Hepatocyte (in vitro differentiated cells): Measurements from ENCODE around the gene SOX10. TPM values are rescaled to one million over a fixed set of nuclear protein-coding genes. Genes with fewer than 3 reads are reported as not detected.

ENCODE experiments used
- DNase-seq: peaks from one replicate; pipeline ENCODE4 v3.0.0-alpha.2; 2016; ENCODE audit warnings: low spot score
- H2AFZ ChIP-seq: fragments of 200-600 bp; sonication (generic); 2 replicates; pipeline ENCODE4 v1.6.0; 2016; ENCODE audit warnings: antibody characterized with exemption, mild to moderate bottlenecking
- H3K27ac ChIP-seq: fragments of 200-600 bp; sonication (generic); 2 replicates; pipeline ENCODE4 v1.5.1; 2016; ENCODE audit warnings: mild to moderate bottlenecking
- H3K27me3 ChIP-seq: fragments of 200-600 bp; sonication (generic); 2 replicates; pipeline ENCODE4 v1.6.1; 2016
- H3K36me3 ChIP-seq: fragments of 200-600 bp; sonication (generic); replicated peaks from 2 replicates; pipeline ENCODE4 v1.5.1; 2016; ENCODE audit warnings: low read depth; ENCODE audit not compliant: insufficient read depth
- H3K4me1 ChIP-seq: fragments of 200-600 bp; sonication (generic); 2 replicates; pipeline ENCODE4 v1.5.1; 2016; ENCODE audit warnings: mild to moderate bottlenecking, moderate library complexity; ENCODE audit not compliant: insufficient read depth
- H3K4me2 ChIP-seq: fragments of 200-600 bp; sonication (generic); 2 replicates; pipeline ENCODE4 v1.6.0; 2016
- H3K4me3 ChIP-seq: fragments of 200-600 bp; sonication (generic); 2 replicates; pipeline ENCODE4 v1.5.1; 2016; ENCODE audit warnings: mild to moderate bottlenecking
- H3K79me2 ChIP-seq: fragments of 200-600 bp; sonication (generic); 2 replicates; pipeline ENCODE4 v1.6.0; 2017; ENCODE audit warnings: mild to moderate bottlenecking
- H3K9me2 ChIP-seq: fragments of 200-600 bp; sonication (generic); replicated peaks from 2 replicates; pipeline ENCODE4 v1.6.0; 2017; ENCODE audit warnings: mild to moderate bottlenecking; ENCODE audit not compliant: insufficient read depth
- H3K9me3 ChIP-seq: fragments of 200-600 bp; sonication (generic); 2 replicates; pipeline ENCODE4 v1.5.1; 2016; ENCODE audit warnings: low read depth, mild to moderate bottlenecking
- H4K20me1 ChIP-seq: fragments of 200-600 bp; sonication (generic); 2 replicates; pipeline ENCODE4 v1.6.0; 2016; ENCODE audit warnings: mild to moderate bottlenecking; ENCODE audit not compliant: insufficient read depth, poor library complexity, severe bottlenecking
- EZH2 ChIP-seq: fragments of 200-600 bp; sonication (generic); IDR thresholded peaks from 2 replicates; pipeline ENCODE4 v1.6.1; 2016; ENCODE audit warnings: antibody characterized with exemption, mild to moderate bottlenecking, borderline replicate concordance
- EZH2phosphoT487 ChIP-seq: fragments of 200-600 bp; sonication (generic); IDR thresholded peaks from one replicate; pipeline ENCODE4 v1.6.1; 2018; ENCODE audit warnings: antibody characterized with exemption, mild to moderate bottlenecking, low read depth, moderate library complexity; ENCODE audit not compliant: unreplicated experiment, severe bottlenecking
- WGBS: methylation state at CpG from one replicate; pipeline ENCODE4 v1.1.6; 2016; ENCODE audit warnings: low lambda C conversion rate; ENCODE audit errors: missing lambda C conversion rate; 5-methylcytosine and 5-hydroxymethylcytosine counted together
- polyA plus RNA-seq: library from polyadenylated mRNA; unstranded; fragments of >200 nt; fragmentation: Nextera tagmentation; extraction: Ambion mirVana; gene quantifications from 2 replicates; pipeline ENCODE4 v1.2.1, GENCODE V29; 2016
- total RNA-seq: library from RNA; depleted of rRNA; stranded (reverse); fragments of >200 nt; gene quantifications from 2 replicates; pipeline ENCODE4 v1.2.3, GENCODE V29; 2014
- TF ChIP-seq, protein P1 (sequence below): fragments of 200-600 bp; sonication (generic); IDR thresholded peaks from 2 replicates; pipeline ENCODE4 v1.5.1; 2016; ENCODE audit warnings: antibody characterized with exemption, mild to moderate bottlenecking; ENCODE audit not compliant: poor library complexity

The SOX10 gene
- total and polyA plus RNA-seq, 2 experiments from 2014 or later, result not detected

DNA sequence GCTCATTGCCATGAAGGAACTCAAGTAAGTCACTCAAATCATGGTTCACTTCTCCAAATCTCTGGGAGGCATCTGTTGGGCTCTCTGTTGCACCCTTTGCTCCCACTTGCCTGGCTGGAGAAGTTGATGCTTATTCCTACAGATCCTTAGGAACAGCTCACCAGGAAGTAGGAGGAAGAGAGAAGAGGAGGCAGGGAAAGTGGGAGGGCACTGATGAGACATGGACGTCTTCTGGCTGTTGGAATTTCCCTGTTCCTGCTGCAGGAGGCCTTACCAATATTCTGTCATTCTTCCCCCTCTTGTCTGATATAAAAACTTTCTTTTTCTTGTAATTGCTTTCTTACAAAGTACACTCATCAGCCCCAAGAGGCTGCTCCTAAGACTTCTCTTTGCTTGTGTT, 17.2 kb downstream of the SOX10 start:
- 67% methylated on average over 1 of the region's 1 CpG for WGBS
- H3K4me1 ChIP-seq, result no peaks in the 10 kb centered on the region
- H3K4me3 ChIP-seq, result no peak overlapping the region
- no peaks in the 10 kb centered on the region for H3K36me3 ChIP-seq
- H3K79me2 ChIP-seq, result peaks cover 2% of the 10 kb centered on the region
- no peak for DNase-seq
- peaks cover 5% of the 10 kb centered on the region for H4K20me1 ChIP-seq
- H3K4me2 ChIP-seq, result no peak overlapping the region
- H3K9me3 ChIP-seq, result no peaks in the 10 kb centered on the region
- H3K27me3 ChIP-seq, result no peaks in the 10 kb centered on the region
- H3K9me2 ChIP-seq, result no peaks in the 10 kb centered on the region
- no peak overlapping the region for H2AFZ ChIP-seq
- TF ChIP-seq EZH2phosphoT487 (no peak), EZH2 (no peak)
- TF ChIP-seq, protein P1, sequence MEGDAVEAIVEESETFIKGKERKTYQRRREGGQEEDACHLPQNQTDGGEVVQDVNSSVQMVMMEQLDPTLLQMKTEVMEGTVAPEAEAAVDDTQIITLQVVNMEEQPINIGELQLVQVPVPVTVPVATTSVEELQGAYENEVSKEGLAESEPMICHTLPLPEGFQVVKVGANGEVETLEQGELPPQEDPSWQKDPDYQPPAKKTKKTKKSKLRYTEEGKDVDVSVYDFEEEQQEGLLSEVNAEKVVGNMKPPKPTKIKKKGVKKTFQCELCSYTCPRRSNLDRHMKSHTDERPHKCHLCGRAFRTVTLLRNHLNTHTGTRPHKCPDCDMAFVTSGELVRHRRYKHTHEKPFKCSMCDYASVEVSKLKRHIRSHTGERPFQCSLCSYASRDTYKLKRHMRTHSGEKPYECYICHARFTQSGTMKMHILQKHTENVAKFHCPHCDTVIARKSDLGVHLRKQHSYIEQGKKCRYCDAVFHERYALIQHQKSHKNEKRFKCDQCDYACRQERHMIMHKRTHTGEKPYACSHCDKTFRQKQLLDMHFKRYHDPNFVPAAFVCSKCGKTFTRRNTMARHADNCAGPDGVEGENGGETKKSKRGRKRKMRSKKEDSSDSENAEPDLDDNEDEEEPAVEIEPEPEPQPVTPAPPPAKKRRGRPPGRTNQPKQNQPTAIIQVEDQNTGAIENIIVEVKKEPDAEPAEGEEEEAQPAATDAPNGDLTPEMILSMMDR, result no peak
- no peak overlapping the region for H3K27ac ChIP-seq

DNA sequence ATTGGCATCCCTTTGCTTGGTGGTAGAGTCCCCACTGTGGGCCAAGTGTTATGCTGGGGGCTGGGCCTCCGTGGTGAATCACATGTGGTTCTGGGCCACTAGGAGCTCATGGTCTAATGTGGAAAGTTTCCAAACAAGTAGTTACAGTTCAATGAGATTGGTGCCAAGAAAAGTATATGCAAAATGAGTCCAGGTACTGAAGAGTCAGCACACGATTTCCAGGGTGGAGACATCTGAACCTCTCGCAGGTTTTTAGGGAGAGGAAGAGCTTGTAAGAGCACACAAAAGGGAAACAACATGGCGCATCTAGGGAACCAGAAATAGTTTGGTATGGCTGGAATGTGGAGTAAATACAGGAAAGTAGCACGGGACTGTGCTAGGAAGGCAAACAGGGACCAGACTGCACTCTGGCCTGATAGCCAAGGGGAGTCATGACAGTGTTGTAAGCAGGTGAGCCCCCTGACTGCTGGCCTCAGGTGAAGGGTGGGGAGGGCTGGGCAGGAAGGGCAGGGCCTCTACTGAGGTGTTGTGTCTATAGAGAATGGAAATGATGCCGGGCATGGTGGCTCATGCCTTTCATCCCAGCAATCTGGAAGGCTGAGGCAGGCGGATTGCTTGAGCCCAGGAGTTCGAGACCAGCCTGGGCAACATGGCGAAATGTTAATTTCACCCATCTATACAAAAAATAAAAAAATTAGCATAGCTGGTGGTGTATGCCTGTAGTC, 18.3 kb downstream of the SOX10 start:
- no peaks in the 10 kb centered on the region for H3K4me1 ChIP-seq
- H4K20me1 ChIP-seq, result peaks cover 5% of the 10 kb centered on the region
- TF ChIP-seq EZH2 (no peak), EZH2phosphoT487 (no peak)
- TF ChIP-seq, protein P1, result no peak
- no peaks in the 10 kb centered on the region for H3K36me3 ChIP-seq
- H3K27ac ChIP-seq, result no peak overlapping the region
- H3K4me3 ChIP-seq, result no peak overlapping the region
- peaks cover 2% of the 10 kb centered on the region for H3K79me2 ChIP-seq
- no peaks in the 10 kb centered on the region for H3K9me2 ChIP-seq
- no peak for DNase-seq
- no peaks in the 10 kb centered on the region for H3K9me3 ChIP-seq
- no peak overlapping the region for H2AFZ ChIP-seq
- WGBS, result 90% methylated on average over 9 of the region's 9 CpGs
- H3K27me3 ChIP-seq, result no peaks in the 10 kb centered on the region
- H3K4me2 ChIP-seq, result no peak overlapping the region

GRCh38 chr22:37961062-37961461, 23.3 kb downstream of the SOX10 start:
- peaks cover 8% of the 10 kb centered on the region for H3K79me2 ChIP-seq
- no peaks in the 10 kb centered on the region for H3K36me3 ChIP-seq
- no peak for DNase-seq
- H3K4me1 ChIP-seq, result no peaks in the 10 kb centered on the region
- no peak overlapping the region for H2AFZ ChIP-seq
- H3K9me2 ChIP-seq, result no peaks in the 10 kb centered on the region
- H3K27me3 ChIP-seq, result no peaks in the 10 kb centered on the region
- TF ChIP-seq EZH2 (no peak), EZH2phosphoT487 (no peak)
- TF ChIP-seq, protein P1, result no peak
- peaks cover 5% of the 10 kb centered on the region for H4K20me1 ChIP-seq
- 98% methylated on average over 4 of the region's 4 CpGs for WGBS
- no peak overlapping the region for H3K4me2 ChIP-seq
- no peaks in the 10 kb centered on the region for H3K9me3 ChIP-seq
- H3K27ac ChIP-seq, result no peak overlapping the region
- H3K4me3 ChIP-seq, result no peak overlapping the region
